ENCODE measurements around the gene KIF1B.

Gene KIF1B

GRCh38 chr1:10386761-10387676 lies 176.6 kb downstream of the KIF1B start:
- no peak overlapping the region for H3K4me3 ChIP-seq (ENCODE audit: low read depth, low read length)
- DNase-seq (ENCODE audit: low read depth): no peak
- TF ChIP-seq CTCF (IDR thresholded peaks at IDR 0.05; ENCODE audit: insufficient read depth, low read depth, low read length, missing control alignments): no peak

GRCh38 chr1:10387677-10388386 lies 177.5 kb downstream of the KIF1B start:
- H3K4me3 ChIP-seq (ENCODE audit: low read depth, low read length): no peak overlapping the region
- peak; percentile 26 for DNase-seq (ENCODE audit: low read depth)
- TF ChIP-seq CTCF (IDR thresholded peaks at IDR 0.05; ENCODE audit: insufficient read depth, low read depth, low read length, missing control alignments): no peak

GRCh38 chr1:10388387-10388715 lies 178.0 kb downstream of the KIF1B start:
- no peak overlapping the region for H3K4me3 ChIP-seq (ENCODE audit: low read depth, low read length)

GRCh38 chr1:10389271-10389973 lies 179.1 kb downstream of the KIF1B start:
- no peak for TF ChIP-seq CTCF (IDR thresholded peaks at IDR 0.05; ENCODE audit: insufficient read depth, low read depth, low read length, missing control alignments)
- DNase-seq (ENCODE audit: low read depth): no peak
- H3K4me3 ChIP-seq (ENCODE audit: low read depth, low read length): no peak overlapping the region

More at GRCh38 chr1:10388387-10388715, 178.0 kb downstream of the KIF1B start:
- DNase-seq (ENCODE audit: low read depth): no peak
- TF ChIP-seq CTCF (IDR thresholded peaks at IDR 0.05; ENCODE audit: insufficient read depth, low read depth, low read length, missing control alignments): no peak

- no peak overlapping the region for H3K4me3 ChIP-seq (ENCODE audit: low read depth, low read length)
- no peak for DNase-seq (ENCODE audit: low read depth)
- TF ChIP-seq CTCF (IDR thresholded peaks at IDR 0.05; ENCODE audit: insufficient read depth, low read depth, low read length, missing control alignments): no peak
Measured at GRCh38 chr1:10396870-10397269, 186.5 kb downstream of the KIF1B start.

GRCh38 chr1:10398278-10398733 lies 187.9 kb downstream of the KIF1B start:
- no peak for DNase-seq (ENCODE audit: low read depth)
- TF ChIP-seq CTCF (IDR thresholded peaks at IDR 0.05; ENCODE audit: insufficient read depth, low read depth, low read length, missing control alignments): no peak
- peak overlapping the region; percentile 66 for H3K4me3 ChIP-seq (ENCODE audit: low read depth, low read length)

Data from GM12865 (cell line).